ENCODE results near the gene HSCB.
"Not testable (repeated sequence)": the region's sequence is repeated elsewhere in the genome, so short reads cannot be mapped to it uniquely, and the experiment has no call there.

HSCB gene

GRCh38 chr22:28738876-28739275 lies 3.0 kb upstream of the HSCB start:
- 96 to 97% methylated on average over 7 of the region's 8 CpGs for WGBS, 2 experiments (ENCODE audit: insufficient coverage in 2 of 2)
- not testable (repeated sequence) for H3K36me3 ChIP-seq (ENCODE audit: control insufficient read depth, insufficient read depth, low read length); H3K27ac ChIP-seq (ENCODE audit: low read depth, low read length, severe bottlenecking)

GRCh38 chr22:28741200-28741784 lies 547 bp upstream of the HSCB start:
- Histone ChIP-seq H3K9me3 (ENCODE audit: control insufficient read depth, low read length) (no peaks in the 10 kb centered on the region), H3K27ac (ENCODE audit: low read depth, low read length, severe bottlenecking) (no peak overlapping the region), H3K36me3 (ENCODE audit: control insufficient read depth, insufficient read depth, low read length) (peaks cover 28% of the 10 kb centered on the region), H3K4me1 (ENCODE audit: control insufficient read depth, insufficient read depth, low read length, poor library complexity, severe bottlenecking) (no peaks in the 10 kb centered on the region), H3K4me3 (ENCODE audit: extremely low read depth, insufficient read depth, low read length, poor library complexity, severe bottlenecking) (peak overlapping the region; percentile 99)
- 16 to 21% methylated on average over 7 to 9 of the region's 18 CpGs for WGBS, 2 experiments (ENCODE audit: insufficient coverage in 2 of 2)

More at GRCh38 chr22:28738876-28739275, 3.0 kb upstream of the HSCB start:
- not testable (repeated sequence) for H3K4me1 ChIP-seq (ENCODE audit: control insufficient read depth, insufficient read depth, low read length, poor library complexity, severe bottlenecking); H3K9me3 ChIP-seq (ENCODE audit: control insufficient read depth, low read length); H3K4me3 ChIP-seq (ENCODE audit: extremely low read depth, insufficient read depth, low read length, poor library complexity, severe bottlenecking)

GRCh38 chr22:28742562-28742962 lies 723 bp downstream of the HSCB start:
- peaks cover 41% of the 10 kb centered on the region for H3K36me3 ChIP-seq (ENCODE audit: control insufficient read depth, insufficient read depth, low read length)
- peak overlapping the region; percentile 95 for H3K27ac ChIP-seq (ENCODE audit: low read depth, low read length, severe bottlenecking)
- peak overlapping the region; percentile 99 for H3K4me3 ChIP-seq (ENCODE audit: extremely low read depth, insufficient read depth, low read length, poor library complexity, severe bottlenecking)
- no peaks in the 10 kb centered on the region for H3K9me3 ChIP-seq (ENCODE audit: control insufficient read depth, low read length)
- H3K4me1 ChIP-seq (ENCODE audit: control insufficient read depth, insufficient read depth, low read length, poor library complexity, severe bottlenecking) = no peaks in the 10 kb centered on the region
- WGBS, 2 experiments (ENCODE audit: insufficient coverage in 2 of 2) = 4 to 8% methylated on average over 8 to 9 of the region's 10 CpGs

GRCh38 chr22:28743852-28744251 lies 2.0 kb downstream of the HSCB start:
- 93 to 100% methylated on average over 2 to 3 of the region's 3 CpGs for WGBS, 2 experiments (ENCODE audit: insufficient coverage in 2 of 2)

GRCh38 chr22:28750471-28750881 lies 8.6 kb downstream of the HSCB start:
- H3K27ac ChIP-seq (ENCODE audit: low read depth, low read length, severe bottlenecking) = no peak overlapping the region
- peaks cover 61% of the 10 kb centered on the region for H3K36me3 ChIP-seq (ENCODE audit: control insufficient read depth, insufficient read depth, low read length)
- WGBS, 2 experiments (ENCODE audit: insufficient coverage in 2 of 2) = 96 to 100% methylated on average over 1 to 3 of the region's 6 CpGs
- no peaks in the 10 kb centered on the region for H3K4me1 ChIP-seq (ENCODE audit: control insufficient read depth, insufficient read depth, low read length, poor library complexity, severe bottlenecking)
- H3K9me3 ChIP-seq (ENCODE audit: control insufficient read depth, low read length) = no peaks in the 10 kb centered on the region
- no peak overlapping the region for H3K4me3 ChIP-seq (ENCODE audit: extremely low read depth, insufficient read depth, low read length, poor library complexity, severe bottlenecking)

More at GRCh38 chr22:28743852-28744251, 2.0 kb downstream of the HSCB start:
- no peaks in the 10 kb centered on the region for H3K4me1 ChIP-seq (ENCODE audit: control insufficient read depth, insufficient read depth, low read length, poor library complexity, severe bottlenecking)
- H3K4me3 ChIP-seq (ENCODE audit: extremely low read depth, insufficient read depth, low read length, poor library complexity, severe bottlenecking) = peak overlapping the region; percentile 99
- no peak overlapping the region for H3K27ac ChIP-seq (ENCODE audit: low read depth, low read length, severe bottlenecking)
- peaks cover 52% of the 10 kb centered on the region for H3K36me3 ChIP-seq (ENCODE audit: control insufficient read depth, insufficient read depth, low read length)
- H3K9me3 ChIP-seq (ENCODE audit: control insufficient read depth, low read length) = no peaks in the 10 kb centered on the region

- H3K4me1 ChIP-seq (ENCODE audit: control insufficient read depth, insufficient read depth, low read length, poor library complexity, severe bottlenecking); H3K9me3 ChIP-seq (ENCODE audit: control insufficient read depth, low read length); H3K27ac ChIP-seq (ENCODE audit: low read depth, low read length, severe bottlenecking); H3K4me3 ChIP-seq (ENCODE audit: extremely low read depth, insufficient read depth, low read length, poor library complexity, severe bottlenecking): not testable (repeated sequence)
- 95 to 96% methylated on average over 2 to 3 of the region's 3 CpGs for WGBS, 2 experiments (ENCODE audit: insufficient coverage in 2 of 2)
- H3K36me3 ChIP-seq (ENCODE audit: control insufficient read depth, insufficient read depth, low read length) = peaks cover 30% of the 10 kb centered on the region
Measured at GRCh38 chr22:28754512-28754911, 12.7 kb downstream of the HSCB start.

- no peaks in the 10 kb centered on the region for H3K4me1 ChIP-seq (ENCODE audit: control insufficient read depth, insufficient read depth, low read length, poor library complexity, severe bottlenecking)
- H3K9me3 ChIP-seq (ENCODE audit: control insufficient read depth, low read length) = no peaks in the 10 kb centered on the region
- 20% methylated on average over 1 of the region's 3 CpGs; no CpG with 5 or more reads in 1 of the 2 experiments for WGBS, 2 experiments (ENCODE audit: insufficient coverage in 2 of 2)
- H3K36me3 ChIP-seq (ENCODE audit: control insufficient read depth, insufficient read depth, low read length) = peaks cover 7% of the 10 kb centered on the region
- H3K4me3 ChIP-seq (ENCODE audit: extremely low read depth, insufficient read depth, low read length, poor library complexity, severe bottlenecking) = no peak overlapping the region
- no peak overlapping the region for H3K27ac ChIP-seq (ENCODE audit: low read depth, low read length, severe bottlenecking)
Measured at GRCh38 chr22:28759861-28760560, 18.2 kb downstream of the HSCB start.

- Histone ChIP-seq H3K4me1 (ENCODE audit: control insufficient read depth, insufficient read depth, low read length, poor library complexity, severe bottlenecking) (no peaks in the 10 kb centered on the region), H3K36me3 (ENCODE audit: control insufficient read depth, insufficient read depth, low read length) (peaks cover 7% of the 10 kb centered on the region), H3K27ac (ENCODE audit: low read depth, low read length, severe bottlenecking) (no peak overlapping the region), H3K9me3 (ENCODE audit: control insufficient read depth, low read length) (no peaks in the 10 kb centered on the region), H3K4me3 (ENCODE audit: extremely low read depth, insufficient read depth, low read length, poor library complexity, severe bottlenecking) (no peak overlapping the region)
- WGBS, 2 experiments (ENCODE audit: insufficient coverage in 2 of 2) = 96% methylated on average over 6 to 8 of the region's 10 CpGs
Measured at GRCh38 chr22:28761449-28761755, 19.6 kb downstream of the HSCB start.

GRCh38 chr22:28762000-28762399 lies 20.2 kb downstream of the HSCB start:
- not testable (repeated sequence) for H3K4me3 ChIP-seq (ENCODE audit: extremely low read depth, insufficient read depth, low read length, poor library complexity, severe bottlenecking); H3K36me3 ChIP-seq (ENCODE audit: control insufficient read depth, insufficient read depth, low read length); H3K27ac ChIP-seq (ENCODE audit: low read depth, low read length, severe bottlenecking); H3K9me3 ChIP-seq (ENCODE audit: control insufficient read depth, low read length); H3K4me1 ChIP-seq (ENCODE audit: control insufficient read depth, insufficient read depth, low read length, poor library complexity, severe bottlenecking)
- WGBS, 2 experiments (ENCODE audit: insufficient coverage in 2 of 2) = 90% methylated on average over 4 of the region's 4 CpGs

- Histone ChIP-seq H3K36me3 (ENCODE audit: control insufficient read depth, insufficient read depth, low read length) (no peaks in the 10 kb centered on the region), H3K9me3 (ENCODE audit: control insufficient read depth, low read length) (no peaks in the 10 kb centered on the region), H3K4me3 (ENCODE audit: extremely low read depth, insufficient read depth, low read length, poor library complexity, severe bottlenecking) (no peak overlapping the region), H3K4me1 (ENCODE audit: control insufficient read depth, insufficient read depth, low read length, poor library complexity, severe bottlenecking) (no peaks in the 10 kb centered on the region), H3K27ac (ENCODE audit: low read depth, low read length, severe bottlenecking) (no peak overlapping the region)
- WGBS, 2 experiments (ENCODE audit: insufficient coverage in 2 of 2) = 90 to 94% methylated on average over 3 of the region's 3 CpGs
Measured at GRCh38 chr22:28766628-28767027, 24.8 kb downstream of the HSCB start.

- H3K27ac ChIP-seq (ENCODE audit: low read depth, low read length, severe bottlenecking) = no peak overlapping the region
- H3K4me3 ChIP-seq (ENCODE audit: extremely low read depth, insufficient read depth, low read length, poor library complexity, severe bottlenecking) = no peak overlapping the region
- peaks cover under 1% of the 10 kb centered on the region for H3K36me3 ChIP-seq (ENCODE audit: control insufficient read depth, insufficient read depth, low read length)
- H3K9me3 ChIP-seq (ENCODE audit: control insufficient read depth, low read length) = no peaks in the 10 kb centered on the region
- no peaks in the 10 kb centered on the region for H3K4me1 ChIP-seq (ENCODE audit: control insufficient read depth, insufficient read depth, low read length, poor library complexity, severe bottlenecking)
- WGBS, 2 experiments (ENCODE audit: insufficient coverage in 2 of 2) = 96 to 98% methylated on average over 5 to 6 of the region's 6 CpGs
Measured at GRCh38 chr22:28768701-28769393, 27.0 kb downstream of the HSCB start.

Data from mesodermal cell (in vitro differentiated cells).